Neural progenitor cell (in vitro differentiated cells): ENCODE measurements around the gene DHRS2.

Source experiments
- EZH2 ChIP-seq: fragments of 200-600 bp; sonication (generic); IDR thresholded peaks from 2 replicates; pipeline ENCODE4 v1.6.1; 2017; ENCODE audit warnings: antibody characterized with exemption, mild to moderate bottlenecking, moderate library complexity
- TF ChIP-seq, protein P1 (sequence below): fragments of 200-600 bp; sonication (generic); IDR thresholded peaks from 2 replicates; pipeline ENCODE4 v1.5.1; 2017; ENCODE audit warnings: antibody characterized with exemption, mild to moderate bottlenecking

DNA sequence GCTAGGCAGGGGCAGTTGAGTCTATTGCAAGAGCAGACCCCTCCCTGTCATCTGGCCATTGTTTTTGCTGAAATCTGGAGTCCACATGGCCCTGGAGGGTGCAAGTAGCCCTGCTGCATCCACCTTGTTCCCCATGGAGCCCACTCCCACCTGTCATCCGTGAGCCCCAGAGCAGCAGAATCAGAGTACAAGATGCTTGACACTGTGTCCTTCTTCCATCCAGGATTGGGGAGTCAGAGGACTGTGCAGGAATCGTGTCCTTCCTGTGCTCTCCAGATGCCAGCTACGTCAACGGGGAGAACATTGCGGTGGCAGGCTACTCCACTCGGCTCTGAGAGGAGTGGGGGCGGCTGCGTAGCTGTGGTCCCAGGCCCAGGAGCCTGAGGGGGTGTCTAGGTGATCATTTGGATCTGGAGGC lies 8.8 kb downstream of the DHRS2 start:
- TF ChIP-seq, protein P1, sequence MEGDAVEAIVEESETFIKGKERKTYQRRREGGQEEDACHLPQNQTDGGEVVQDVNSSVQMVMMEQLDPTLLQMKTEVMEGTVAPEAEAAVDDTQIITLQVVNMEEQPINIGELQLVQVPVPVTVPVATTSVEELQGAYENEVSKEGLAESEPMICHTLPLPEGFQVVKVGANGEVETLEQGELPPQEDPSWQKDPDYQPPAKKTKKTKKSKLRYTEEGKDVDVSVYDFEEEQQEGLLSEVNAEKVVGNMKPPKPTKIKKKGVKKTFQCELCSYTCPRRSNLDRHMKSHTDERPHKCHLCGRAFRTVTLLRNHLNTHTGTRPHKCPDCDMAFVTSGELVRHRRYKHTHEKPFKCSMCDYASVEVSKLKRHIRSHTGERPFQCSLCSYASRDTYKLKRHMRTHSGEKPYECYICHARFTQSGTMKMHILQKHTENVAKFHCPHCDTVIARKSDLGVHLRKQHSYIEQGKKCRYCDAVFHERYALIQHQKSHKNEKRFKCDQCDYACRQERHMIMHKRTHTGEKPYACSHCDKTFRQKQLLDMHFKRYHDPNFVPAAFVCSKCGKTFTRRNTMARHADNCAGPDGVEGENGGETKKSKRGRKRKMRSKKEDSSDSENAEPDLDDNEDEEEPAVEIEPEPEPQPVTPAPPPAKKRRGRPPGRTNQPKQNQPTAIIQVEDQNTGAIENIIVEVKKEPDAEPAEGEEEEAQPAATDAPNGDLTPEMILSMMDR, result no peak
- TF ChIP-seq EZH2, result no peak
